BJ (cell line): ENCODE data around the gene PIRT. TPM values are rescaled to one million over a fixed set of nuclear protein-coding genes. Genes with fewer than 3 reads are reported as not detected.

ENCODE experiments used
- CTCF ChIA-PET: fragments of 350-600 bp; formaldehyde crosslinking; extraction: SDS; loops from one replicate; lab custom pipeline; 2021; ENCODE audit warnings: antibody characterized with exemption, inconsistent platforms; lab: Yijun Ruan, JAX
- POLR2A ChIA-PET: fragments of 300-600 bp; sonication (Branson Sonifier 250); formaldehyde crosslinking; extraction: SDS; loops from one replicate; lab custom pipeline; 2021; ENCODE audit warnings: antibody characterized with exemption; lab: Charles Lee
- DNase-seq: peaks from one replicate; pipeline ENCODE4 v3.0.0-alpha.2; 2011; ENCODE audit warnings: low read depth
- H3K27me3 ChIP-seq: 2 replicates; pipeline ENCODE4 v1.6.0; 2011; ENCODE audit warnings: low read length; ENCODE audit not compliant: control insufficient read depth, insufficient read depth
- H3K36me3 ChIP-seq: 2 replicates; pipeline ENCODE4 v1.5.1; 2011; ENCODE audit warnings: low read length; ENCODE audit not compliant: control insufficient read depth, insufficient read depth
- H3K4me3 ChIP-seq: 2 replicates; pipeline ENCODE4 v1.5.1; 2011; ENCODE audit warnings: low read depth, mild to moderate bottlenecking, control low read depth, low read length
- CTCF ChIP-seq: IDR thresholded peaks from 2 replicates; pipeline ENCODE4 v1.5.1; 2011; ENCODE audit warnings: low read depth, mild to moderate bottlenecking, control low read depth, inconsistent platforms, low read length, moderate library complexity; ENCODE audit not compliant: insufficient read depth
- polyA plus RNA-seq: library from polyadenylated mRNA; depleted of rRNA; stranded (reverse); fragments of >200 nt; gene quantifications from 2 replicates; pipeline ENCODE4 v1.2.3, GENCODE V29; 2011

Gene PIRT
- polyA plus RNA-seq, 1 experiment = not detected

DNA sequence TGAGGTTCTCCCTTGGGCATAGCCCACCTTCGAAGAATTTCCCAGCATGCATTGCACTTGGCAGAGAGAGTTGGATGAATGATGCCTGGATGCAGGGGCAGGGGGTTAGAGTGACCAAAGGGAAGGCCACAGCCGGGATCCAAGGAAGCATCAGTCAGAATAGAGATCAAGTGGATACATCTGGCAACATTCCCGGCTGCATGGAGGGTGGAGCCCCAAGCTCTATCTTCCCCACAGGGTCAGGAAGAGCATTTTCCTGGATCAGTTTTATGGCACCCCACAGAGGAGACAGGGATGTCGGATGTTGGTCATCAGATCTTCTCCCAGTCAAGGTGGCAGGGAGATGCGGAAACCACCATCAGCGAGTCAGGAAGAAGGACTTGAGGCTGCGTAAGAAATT, 13.0 kb downstream of the PIRT start:
- H3K27me3 ChIP-seq = no peaks in the 10 kb centered on the region
- H3K36me3 ChIP-seq = no peaks in the 10 kb centered on the region
- H3K4me3 ChIP-seq = no peak overlapping the region
- ChIA-PET POLR2A (no interaction called here), CTCF (interaction anchor here (0.9 to 1.3 kb wide), 2 partner anchors 88 to 208 kb away, joined by 3 read pairs; no protein-coding TSS in a partner anchor)
- no peak for DNase-seq
- no peak for TF ChIP-seq CTCF

DNA sequence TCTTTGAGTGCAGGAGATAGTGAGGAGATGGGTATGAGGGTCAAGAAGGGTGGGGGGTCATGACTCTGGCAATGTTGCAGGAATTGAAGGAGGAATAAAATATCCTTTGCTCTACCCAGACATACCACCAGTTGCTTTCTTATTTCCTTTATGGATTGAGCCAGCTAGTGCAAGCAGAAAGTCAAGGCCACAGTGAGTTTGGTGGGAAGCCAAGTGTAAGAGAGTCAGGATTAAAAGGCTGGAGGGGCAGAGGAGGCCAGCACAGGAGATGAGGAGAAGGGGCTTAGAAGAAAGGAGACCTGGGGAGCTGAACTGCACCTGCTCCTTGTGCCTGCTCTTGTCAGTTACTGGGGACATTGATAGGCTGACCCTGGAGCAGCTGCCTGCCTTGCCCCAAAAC, 16.1 kb downstream of the PIRT start:
- DNase-seq = no peak
- Histone ChIP-seq H3K4me3 (no peak overlapping the region), H3K36me3 (no peaks in the 10 kb centered on the region), H3K27me3 (no peaks in the 10 kb centered on the region)
- TF ChIP-seq CTCF = no peak
- ChIA-PET POLR2A (no interaction called here), CTCF (no interaction called here)

DNA sequence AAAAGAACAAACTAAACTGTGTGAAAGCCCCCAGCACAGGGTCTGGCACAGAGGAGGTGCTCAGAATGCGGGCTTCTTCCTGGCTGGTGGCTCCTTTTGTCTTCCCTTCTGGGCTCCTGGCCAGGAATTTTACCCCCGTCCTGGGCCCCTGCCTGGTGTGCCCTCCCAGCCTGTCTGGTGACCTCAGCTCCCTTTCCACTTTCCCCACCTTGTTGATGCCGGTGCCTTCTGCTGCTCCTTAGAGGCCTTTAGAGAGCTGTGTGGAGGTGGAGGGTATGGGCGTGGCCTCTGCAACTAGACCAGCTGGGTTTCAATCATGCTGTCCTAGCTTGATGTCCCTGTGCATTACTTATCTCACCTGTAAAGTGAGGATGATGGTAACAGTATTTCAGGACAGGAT, 16.8 kb downstream of the PIRT start:
- ChIA-PET CTCF (no interaction called here), POLR2A (no interaction called here)
- TF ChIP-seq CTCF = no peak
- no peak for DNase-seq
- Histone ChIP-seq H3K4me3 (no peak overlapping the region), H3K36me3 (no peaks in the 10 kb centered on the region), H3K27me3 (no peaks in the 10 kb centered on the region)

GRCh38 chr17:10815319-10815718, 22.6 kb downstream of the PIRT start:
- no peak for TF ChIP-seq CTCF
- no peaks in the 10 kb centered on the region for H3K36me3 ChIP-seq
- H3K27me3 ChIP-seq = no peaks in the 10 kb centered on the region
- ChIA-PET CTCF (interaction anchor here (0.6 kb wide), 1 partner anchor 158 kb away, joined by 3 read pairs; no protein-coding TSS in a partner anchor), POLR2A (no interaction called here)
- no peak overlapping the region for H3K4me3 ChIP-seq
- no peak for DNase-seq

DNA sequence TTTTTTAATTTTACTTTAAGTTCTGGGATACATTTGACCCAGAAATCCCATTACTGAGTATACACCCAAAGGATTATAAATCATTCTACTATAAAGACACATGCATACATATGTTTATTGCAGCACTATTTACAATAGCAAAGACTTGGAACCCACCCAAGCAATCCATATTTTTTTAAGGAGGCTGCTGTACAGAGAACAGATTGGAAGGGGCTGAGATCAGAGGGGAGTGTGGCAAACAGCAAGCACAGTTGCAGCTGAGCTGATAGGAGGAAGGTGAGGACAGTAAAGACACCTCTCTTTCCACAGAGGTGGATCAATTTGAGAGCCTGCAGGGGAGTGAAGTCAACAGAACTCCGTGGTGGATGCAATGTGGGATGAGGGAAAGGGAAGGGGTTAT, 23.8 kb downstream of the PIRT start:
- CTCF ChIA-PET = no interaction called here
- Histone ChIP-seq H3K27me3 (no peaks in the 10 kb centered on the region), H3K4me3 (no peak overlapping the region), H3K36me3 (no peaks in the 10 kb centered on the region)
- POLR2A ChIA-PET = no interaction called here
- TF ChIP-seq CTCF = no peak
- no peak for DNase-seq
